Neural progenitor cell (in vitro differentiated cells): Measurements from ENCODE around the gene PCSK4. TPM values are rescaled to one million over a fixed set of nuclear protein-coding genes. Genes with fewer than 3 reads are reported as not detected.

Experiments
- DNase-seq: peaks from one replicate; pipeline ENCODE4 v3.0.0-alpha.2; 2016; ENCODE audit warnings: low spot score
- H2AFZ ChIP-seq: fragments of 200-600 bp; sonication (generic); replicated peaks from 2 replicates; pipeline ENCODE4 v1.6.1; 2016; ENCODE audit warnings: antibody characterized with exemption
- H3F3A ChIP-seq: fragments of 200-600 bp; sonication (generic); 2 replicates; pipeline ENCODE4 v1.6.1; 2016; ENCODE audit warnings: antibody characterized with exemption, low read depth
- H3K27ac ChIP-seq: fragments of 200-600 bp; sonication (generic); 2 replicates; pipeline ENCODE4 v1.5.1; 2016; ENCODE audit warnings: mild to moderate bottlenecking
- H3K27me3 ChIP-seq: fragments of 200-600 bp; sonication (generic); 2 replicates; pipeline ENCODE4 v1.6.1; 2016; ENCODE audit warnings: mild to moderate bottlenecking, moderate library complexity
- H3K36me3 ChIP-seq: fragments of 200-600 bp; sonication (generic); 2 replicates; pipeline ENCODE4 v1.5.1; 2016
- H3K4me1 ChIP-seq: fragments of 200-600 bp; sonication (generic); 2 replicates; pipeline ENCODE4 v1.6.1; 2016; ENCODE audit warnings: mixed run types
- H3K4me2 ChIP-seq: fragments of 200-600 bp; sonication (generic); 2 replicates; pipeline ENCODE4 v1.6.1; 2016
- H3K4me3 ChIP-seq: fragments of 200-600 bp; sonication (generic); 2 replicates; pipeline ENCODE4 v1.5.1; 2016
- H3K79me2 ChIP-seq: fragments of 200-600 bp; sonication (generic); 2 replicates; pipeline ENCODE4 v1.6.1; 2016; ENCODE audit warnings: low read depth
- H3K9ac ChIP-seq: fragments of 200-600 bp; sonication (generic); 2 replicates; pipeline ENCODE4 v1.6.1; 2016
- H3K9me3 ChIP-seq: fragments of 200-600 bp; sonication (generic); 2 replicates; pipeline ENCODE4 v1.5.1; 2016; ENCODE audit warnings: low read depth
- H4K20me1 ChIP-seq: fragments of 200-600 bp; sonication (generic); 2 replicates; pipeline ENCODE4 v1.6.1; 2016; ENCODE audit warnings: low read depth
- H3K27ac Mint-ChIP-seq: 3 replicates; pipeline ENCODE4 v1.8.0; 2021; ENCODE audit warnings: mixed read lengths
- H3K27me3 Mint-ChIP-seq: 2 replicates; pipeline ENCODE4 v1.8.0; 2022; ENCODE audit warnings: low read depth, mild to moderate bottlenecking, inconsistent platforms, moderate library complexity, mixed read lengths; ENCODE audit not compliant: insufficient read depth
- H3K36me3 Mint-ChIP-seq: 3 replicates; pipeline ENCODE4 v1.8.0; 2021; ENCODE audit warnings: mixed read lengths
- H3K4me1 Mint-ChIP-seq: 3 replicates; pipeline ENCODE4 v1.8.0; 2021; ENCODE audit warnings: mixed read lengths
- H3K4me3 Mint-ChIP-seq: 3 replicates; pipeline ENCODE4 v1.8.0; 2021; ENCODE audit warnings: mild to moderate bottlenecking, moderate library complexity, mixed read lengths
- H3K9me3 Mint-ChIP-seq: 3 replicates; pipeline ENCODE4 v1.8.0; 2020; ENCODE audit warnings: mixed read lengths
- CTCF ChIP-seq: fragments of 200-600 bp; sonication (generic); IDR thresholded peaks from 2 replicates; pipeline ENCODE4 v1.5.1; 2017; ENCODE audit warnings: antibody characterized with exemption, mild to moderate bottlenecking
- EZH2 ChIP-seq: fragments of 200-600 bp; sonication (generic); IDR thresholded peaks from 2 replicates; pipeline ENCODE4 v1.6.1; 2017; ENCODE audit warnings: antibody characterized with exemption, mild to moderate bottlenecking, moderate library complexity
- EZH2phosphoT487 ChIP-seq: fragments of 200-600 bp; sonication (generic); IDR thresholded peaks from 2 replicates; pipeline ENCODE4 v1.6.1; 2017; ENCODE audit warnings: antibody characterized with exemption
- total RNA-seq: library from RNA; depleted of rRNA; stranded (reverse); fragments of >200 nt; gene quantifications from 2 replicates; pipeline ENCODE4 v1.2.3, GENCODE V29; 2015; ENCODE audit warnings: low replicate concordance

PCSK4 gene
- total RNA-seq, 1 donor from 2014 or later: 3.6 TPM

GRCh38 chr19:1471010-1471514 lies 19.1 kb downstream of the PCSK4 start:
- H3K9me3 ChIP-seq: no peaks in the 10 kb centered on the region
- peaks cover 95% of the 10 kb centered on the region for H4K20me1 ChIP-seq
- Mint-ChIP-seq H3K27ac (no peak overlapping the region), H3K4me1 (peaks cover 4% of the 10 kb centered on the region), H3K4me3 (peak overlapping the region; percentile 63), H3K27me3 (peaks cover 24% of the 10 kb centered on the region), H3K36me3 (peaks cover 2% of the 10 kb centered on the region), H3K9me3 (no peaks in the 10 kb centered on the region)
- peaks cover 82% of the 10 kb centered on the region for H3K27me3 ChIP-seq
- no peak overlapping the region for H2AFZ ChIP-seq
- peaks cover 50% of the 10 kb centered on the region for H3F3A ChIP-seq
- H3K4me2 ChIP-seq: peak overlapping the region; percentile 76
- H3K4me3 ChIP-seq: peak overlapping the region; percentile 45
- no peak overlapping the region for H3K9ac ChIP-seq
- H3K79me2 ChIP-seq: no peaks in the 10 kb centered on the region
- no peaks in the 10 kb centered on the region for H3K36me3 ChIP-seq
- TF ChIP-seq EZH2phosphoT487: no peak
- TF ChIP-seq EZH2: no peak
- no peak for TF ChIP-seq CTCF
- H3K27ac ChIP-seq: no peak overlapping the region
- peaks cover 43% of the 10 kb centered on the region for H3K4me1 ChIP-seq
- peak; percentile 92 for DNase-seq

GRCh38 chr19:1470305-1471009 lies 19.7 kb downstream of the PCSK4 start:
- no peak overlapping the region for H3K9ac ChIP-seq
- no peaks in the 10 kb centered on the region for H3K9me3 ChIP-seq
- H4K20me1 ChIP-seq: peaks cover 95% of the 10 kb centered on the region
- H3K27me3 ChIP-seq: peaks cover 88% of the 10 kb centered on the region
- Mint-ChIP-seq H3K4me3 (peak overlapping the region; percentile 57), H3K36me3 (peaks cover 2% of the 10 kb centered on the region), H3K27me3 (peaks cover 24% of the 10 kb centered on the region), H3K27ac (no peak overlapping the region), H3K9me3 (no peaks in the 10 kb centered on the region), H3K4me1 (peaks cover 4% of the 10 kb centered on the region)
- H3K4me1 ChIP-seq: peaks cover 43% of the 10 kb centered on the region
- H3K36me3 ChIP-seq: no peaks in the 10 kb centered on the region
- H3K79me2 ChIP-seq: no peaks in the 10 kb centered on the region
- DNase-seq: peak; percentile 92
- TF ChIP-seq EZH2 (peak; percentile 89), CTCF (no peak), EZH2phosphoT487 (peak; percentile 82)
- H3K27ac ChIP-seq: no peak overlapping the region
- no peak overlapping the region for H2AFZ ChIP-seq
- H3K4me3 ChIP-seq: peak overlapping the region; percentile 45
- peaks cover 50% of the 10 kb centered on the region for H3F3A ChIP-seq
- H3K4me2 ChIP-seq: peak overlapping the region; percentile 76

GRCh38 chr19:1470055-1470304 lies 20.2 kb downstream of the PCSK4 start:
- Histone ChIP-seq H3K4me3 (peak overlapping the region; percentile 45), H3K36me3 (no peaks in the 10 kb centered on the region), H3K27ac (no peak overlapping the region), H3K27me3 (peaks cover 93% of the 10 kb centered on the region), H3K9me3 (no peaks in the 10 kb centered on the region), H3F3A (peaks cover 50% of the 10 kb centered on the region), H2AFZ (no peak overlapping the region), H4K20me1 (peaks cover 95% of the 10 kb centered on the region), H3K9ac (no peak overlapping the region), H3K79me2 (no peaks in the 10 kb centered on the region), H3K4me2 (peak overlapping the region; percentile 76), H3K4me1 (peaks cover 43% of the 10 kb centered on the region)
- peaks cover 2% of the 10 kb centered on the region for H3K36me3 Mint-ChIP-seq
- H3K27me3 Mint-ChIP-seq: peaks cover 24% of the 10 kb centered on the region
- H3K9me3 Mint-ChIP-seq: no peaks in the 10 kb centered on the region
- DNase-seq: no peak
- H3K27ac Mint-ChIP-seq: no peak overlapping the region
- peak overlapping the region; percentile 57 for H3K4me3 Mint-ChIP-seq
- no peak for TF ChIP-seq EZH2phosphoT487
- no peak for TF ChIP-seq EZH2
- no peak for TF ChIP-seq CTCF
- peaks cover 4% of the 10 kb centered on the region for H3K4me1 Mint-ChIP-seq
